Measurements from ENCODE around the gene DNAH2.
"Not testable (repeated sequence)": the region's sequence is repeated elsewhere in the genome, so short reads cannot be mapped to it uniquely, and the experiment has no call there.

The DNAH2 gene

DNA sequence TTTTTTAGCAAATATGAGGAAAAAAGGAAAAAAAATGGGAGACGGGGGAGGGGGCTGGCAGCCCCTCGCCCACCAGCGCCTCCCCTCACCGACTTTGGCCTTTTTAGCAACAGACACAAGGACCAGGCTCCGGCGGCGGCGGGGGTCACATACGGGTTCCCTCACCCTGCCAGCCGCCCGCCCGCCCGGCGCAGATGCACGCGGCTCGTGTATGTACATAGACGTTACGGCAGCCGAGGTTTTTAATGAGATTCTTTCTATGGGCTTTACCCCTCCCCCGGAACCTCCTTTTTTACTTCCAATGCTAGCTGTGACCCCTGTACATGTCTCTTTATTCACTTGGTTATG is 136.1 kb downstream of the DNAH2 start:
- no peak for DNase-seq

- no peak for DNase-seq
These were observed 136.7 kb downstream of the DNAH2 start for GRCh38 chr17:7854078-7854777.

- no peak for DNase-seq
These were observed 137.5 kb downstream of the DNAH2 start, which contains the start of gene TMEM88 for GRCh38 chr17:7854851-7855659. TMEM88 (plus strand) TSS chr17:7855066; CDS start chr17:7855075, 9 bp downstream.

GRCh38 chr17:7855660-7856010 is 138.1 kb downstream of the DNAH2 start:
- no peak for DNase-seq

- no peak for DNase-seq
These were observed 138.7 kb downstream of the DNAH2 start for GRCh38 chr17:7856011-7856810.

DNA sequence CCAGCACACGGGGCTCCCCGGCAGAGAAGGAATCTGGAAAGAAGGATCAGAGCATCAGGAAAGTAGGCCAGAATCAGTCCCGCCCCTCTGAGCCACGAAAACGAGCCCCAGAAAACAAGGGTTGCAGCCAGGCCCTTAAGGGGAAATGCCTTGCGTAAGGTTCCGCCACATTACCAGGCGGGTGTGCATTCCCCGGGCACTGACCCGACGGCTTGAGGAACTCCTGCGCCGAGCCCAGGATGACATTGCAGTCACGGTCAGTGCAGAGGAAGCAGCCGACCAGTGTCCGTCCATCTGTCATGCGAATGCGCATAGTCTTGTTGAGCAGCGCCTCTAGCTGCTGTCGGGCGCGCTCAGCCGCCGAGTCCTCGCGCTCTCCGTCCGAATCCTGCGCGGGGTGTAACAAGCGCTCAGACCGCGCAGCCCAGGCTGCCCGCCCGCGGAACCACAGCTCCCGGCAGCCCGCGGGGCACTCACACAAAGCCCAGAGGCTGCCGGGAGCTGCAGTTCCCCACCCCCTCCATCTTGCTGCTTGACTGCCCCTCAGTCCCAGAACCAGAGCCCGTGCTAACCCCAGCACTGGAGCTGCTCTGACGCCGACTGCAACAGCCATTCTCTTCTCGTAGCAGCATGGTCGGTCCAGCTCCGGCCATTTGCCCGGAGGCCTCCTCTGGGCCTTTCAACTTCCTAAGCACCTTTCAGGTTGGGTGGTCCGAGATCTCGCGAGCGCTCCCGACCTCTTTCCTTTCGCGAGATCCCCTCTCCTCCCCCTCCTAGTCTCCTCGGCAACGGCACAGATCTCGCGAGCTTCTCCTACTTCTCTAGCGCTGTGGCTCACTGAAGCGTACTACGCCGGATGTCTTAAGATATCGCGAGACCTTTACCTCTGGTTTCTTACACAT is 139.5 kb downstream of the DNAH2 start, which contains the start of gene NAA38:
NAA38 (minus strand) TSS at position 749 of the 902 bp plus-strand sequence; CDS start at position 653, 96 bp downstream.
- DNase-seq: peak; percentile 88

DNA sequence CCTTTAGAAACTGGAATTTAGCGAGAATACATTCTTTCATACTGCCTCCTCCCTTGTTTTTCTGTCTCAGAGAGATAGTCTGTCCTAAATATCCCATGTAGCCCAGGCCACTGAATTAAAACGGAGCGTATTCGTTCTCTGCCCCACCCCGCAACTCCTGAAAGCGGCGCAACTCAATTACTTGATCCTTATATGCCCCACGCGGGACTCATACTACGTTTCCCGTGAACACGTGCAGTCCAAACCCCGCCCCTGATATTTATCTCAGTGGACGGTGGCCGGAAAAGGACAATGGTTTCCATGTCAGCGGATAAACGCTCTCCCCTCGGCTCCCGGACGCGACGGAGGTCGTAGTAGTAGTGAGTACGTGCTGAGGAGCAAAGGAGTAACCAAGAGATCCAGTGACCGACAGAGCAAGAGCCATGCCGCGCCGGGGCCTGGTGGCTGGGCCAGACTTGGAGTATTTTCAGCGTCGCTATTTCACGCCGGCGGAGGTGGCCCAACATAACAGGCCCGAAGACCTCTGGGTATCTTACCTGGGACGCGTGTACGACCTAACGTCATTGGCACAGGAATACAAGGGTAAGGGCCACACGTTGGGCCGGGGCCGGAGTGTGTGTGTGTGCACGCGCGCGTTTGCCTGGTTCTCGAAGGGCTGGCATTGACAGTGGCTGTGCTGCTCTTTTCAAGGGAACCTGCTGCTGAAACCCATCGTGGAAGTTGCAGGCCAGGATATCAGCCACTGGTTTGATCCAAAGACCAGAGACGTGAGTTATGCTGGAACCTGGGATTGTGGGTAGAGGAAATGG is 140.4 kb downstream of the DNAH2 start, which contains the start of gene CYB5D1:
CYB5D1 (plus strand) TSS at position 291 of the 809 bp plus-strand sequence; CDS start at position 423, 132 bp downstream.
- DNase-seq: peak; percentile 80

GRCh38 chr17:7858522-7858810 is 140.9 kb downstream of the DNAH2 start:
- DNase-seq: no peak

DNA sequence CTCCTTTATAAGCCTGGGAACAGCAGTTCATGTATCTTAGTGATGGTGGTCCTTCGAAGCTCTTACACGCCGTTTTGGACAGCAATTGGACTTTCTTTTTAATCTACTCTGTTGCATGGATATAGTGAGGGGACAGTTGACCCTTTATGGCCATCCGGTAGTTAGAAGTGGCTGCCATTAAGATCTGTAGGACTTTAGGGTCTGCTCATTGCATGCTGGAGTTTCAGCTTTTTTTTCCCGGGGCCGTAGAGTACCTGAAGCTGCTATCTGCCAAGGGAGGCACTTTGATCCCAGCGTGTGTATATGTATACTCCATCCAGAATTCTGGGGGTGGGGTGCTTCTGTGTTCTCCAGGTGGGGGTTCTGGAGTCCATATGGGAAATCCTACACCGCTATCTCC is 141.5 kb downstream of the DNAH2 start:
- no peak for DNase-seq

DNA sequence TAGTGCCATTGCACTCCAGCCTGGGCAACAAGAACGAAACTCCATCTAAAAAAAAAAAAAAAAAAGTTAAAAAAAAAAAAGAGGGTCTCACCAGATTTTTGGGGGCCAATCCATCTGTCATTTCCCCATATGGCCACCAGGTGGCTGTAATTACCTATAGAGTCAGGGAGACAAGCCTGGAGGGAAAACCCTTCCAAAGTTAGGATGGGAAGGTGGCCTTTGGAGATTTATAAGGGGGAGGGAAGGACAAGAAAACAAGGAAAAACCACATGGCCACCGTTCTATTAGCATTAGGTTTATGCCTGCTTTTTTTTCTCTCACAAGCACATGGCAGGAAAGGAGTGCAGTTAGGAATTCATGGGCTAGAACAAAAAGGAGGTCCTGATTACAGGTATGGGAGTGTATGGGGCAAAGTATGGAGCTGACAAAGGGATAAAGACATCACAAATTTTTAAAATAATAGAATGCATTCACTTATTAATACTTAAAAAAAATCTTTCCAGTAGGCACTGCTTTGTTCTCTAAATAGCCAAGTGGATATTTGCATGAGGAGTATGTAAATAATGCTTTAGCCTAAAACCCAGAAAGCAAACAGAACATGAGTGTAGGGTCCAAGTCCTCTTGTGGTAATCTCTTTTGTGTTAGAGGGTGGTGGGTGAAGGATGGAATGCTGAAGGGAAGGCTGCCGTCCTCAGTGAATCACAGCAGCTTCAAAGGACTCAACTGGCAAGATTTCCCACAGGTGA is 145.3 kb downstream of the DNAH2 start:
- no peak for DNase-seq

DNA sequence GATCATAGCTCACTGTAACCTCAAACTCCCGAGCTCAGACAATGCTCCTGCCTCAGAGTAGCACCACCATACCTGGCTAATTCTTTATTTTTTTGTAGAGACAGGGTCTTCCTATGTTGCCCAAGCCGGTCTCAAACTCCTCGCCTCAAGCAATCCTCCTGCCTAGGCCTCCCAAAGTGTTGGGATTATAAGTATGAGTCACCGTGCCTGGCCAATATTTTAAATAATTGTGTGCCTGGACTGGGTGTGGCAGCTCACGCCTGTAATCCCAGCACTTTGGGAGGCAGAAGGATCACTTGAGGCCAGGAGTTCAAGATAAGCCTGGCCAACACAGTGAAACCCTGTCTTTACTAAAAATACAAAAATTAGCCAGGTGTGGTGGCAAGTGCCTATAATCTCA is 146.8 kb downstream of the DNAH2 start:
- DNase-seq: not testable (repeated sequence)

GRCh38 chr17:7864995-7865650 is 147.6 kb downstream of the DNAH2 start:
- no peak for DNase-seq

DNA sequence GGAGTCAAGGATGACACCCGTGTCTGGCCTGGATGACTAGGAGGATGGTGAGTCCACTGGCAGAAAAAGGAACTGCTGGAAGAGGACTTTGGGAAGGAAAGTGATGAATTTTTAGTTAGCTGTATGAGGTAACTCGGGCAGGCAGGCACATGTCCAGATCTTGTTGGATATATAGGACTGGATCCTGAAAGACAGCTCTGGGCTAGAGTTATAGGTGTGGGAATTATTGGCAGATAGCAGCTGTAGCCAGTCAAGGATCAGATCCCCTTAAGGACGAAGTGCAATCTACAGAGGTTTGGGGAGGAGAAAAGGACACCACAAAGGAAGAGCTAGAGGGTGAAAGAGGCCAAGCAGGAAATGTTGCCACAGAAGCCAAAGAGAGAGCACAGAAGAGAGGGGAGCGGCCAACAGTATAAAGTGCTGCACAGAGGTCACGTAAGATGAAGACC is 150.4 kb downstream of the DNAH2 start:
- DNase-seq: no peak

DNA sequence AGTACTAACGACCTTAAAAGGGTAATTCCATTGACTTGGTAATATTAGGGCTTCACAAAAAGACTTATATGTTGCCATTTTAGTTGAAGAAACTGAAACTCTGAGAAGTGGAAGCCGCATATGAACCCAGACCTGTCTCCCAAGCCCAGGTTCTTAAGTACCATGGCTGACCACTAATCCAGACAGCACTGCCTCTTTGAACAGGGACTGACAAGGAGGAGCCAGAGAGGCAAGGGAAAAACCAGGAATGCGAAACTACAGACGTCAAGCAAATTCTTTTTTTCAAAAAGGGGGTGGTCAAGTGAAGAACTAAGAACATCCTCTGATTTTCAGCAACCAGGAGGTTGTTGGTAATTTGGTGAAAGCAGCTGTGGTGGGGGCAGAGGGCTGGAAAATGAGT is 155.5 kb downstream of the DNAH2 start:
- DNase-seq: no peak

- DNase-seq: no peak
These were observed 158.3 kb downstream of the DNAH2 start for GRCh38 chr17:7875804-7876370.

DNA sequence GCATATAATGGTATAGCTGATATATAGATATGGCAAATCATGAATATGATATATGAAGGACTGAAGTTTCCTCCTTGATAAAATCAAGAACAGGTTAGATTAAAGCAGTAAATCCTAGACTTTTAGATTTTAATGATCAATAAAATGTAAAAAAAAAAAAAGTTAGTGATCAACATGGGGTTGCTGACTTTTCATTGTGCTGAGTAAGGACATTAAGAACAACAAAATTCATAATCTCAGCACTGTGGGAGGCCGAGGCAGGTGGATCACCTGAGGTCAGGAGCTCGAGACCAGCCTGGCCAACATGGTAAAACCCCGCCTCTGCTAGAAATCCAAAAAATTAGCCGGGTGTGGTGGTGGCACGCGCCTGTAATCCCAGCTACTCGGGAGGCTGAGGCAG is 160.7 kb downstream of the DNAH2 start:
- DNase-seq: no peak

DNA sequence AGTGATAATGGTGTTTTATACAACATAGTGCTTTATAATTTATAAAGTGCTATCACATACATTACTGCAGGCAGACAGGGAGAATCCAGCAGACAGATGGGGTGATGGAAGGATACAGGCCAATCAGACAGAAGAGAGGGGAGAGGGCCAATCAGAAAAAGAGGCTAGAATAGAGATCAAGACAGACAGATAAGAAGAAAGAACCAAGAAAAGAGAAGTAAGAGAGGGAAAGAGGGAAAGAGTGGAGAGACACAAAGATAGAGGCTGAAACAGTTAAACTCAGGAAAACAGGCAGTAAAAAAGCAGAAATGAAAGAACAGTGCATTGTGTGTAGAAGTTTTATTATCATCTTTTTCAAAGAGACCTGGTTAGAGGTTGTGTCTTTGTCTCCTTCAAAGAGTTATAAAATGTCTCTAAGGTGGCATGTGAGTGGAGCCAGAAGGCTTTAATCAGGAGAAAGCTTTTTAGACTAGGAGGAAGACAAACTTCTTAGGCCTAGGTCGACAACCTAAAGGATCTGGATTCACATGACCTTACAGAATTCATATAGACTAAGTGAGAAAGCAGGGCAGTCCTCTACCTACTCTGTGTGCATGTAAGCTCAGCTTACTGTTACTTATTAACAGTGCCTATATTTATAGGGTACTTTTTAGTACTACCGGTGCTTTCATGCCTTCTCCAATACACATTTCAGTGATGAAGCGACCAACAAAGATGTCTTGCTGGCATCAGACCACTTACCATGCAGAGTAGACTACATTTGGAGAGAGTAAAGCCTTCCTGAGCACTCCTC is 162.7 kb downstream of the DNAH2 start:
- no peak for DNase-seq

GRCh38 chr17:7881276-7882054 is 163.9 kb downstream of the DNAH2 start:
- DNase-seq: no peak
